A549 (cell line): ENCODE results near the gene ZNF91. TPM values are rescaled to one million over a fixed set of nuclear protein-coding genes. Genes with fewer than 3 reads are reported as not detected.
"Not testable (repeated sequence)": the region's sequence is repeated elsewhere in the genome, so short reads cannot be mapped to it uniquely, and the experiment has no call there.

ENCODE experiments used
- ATAC-seq, 2 experiments: fragments of 200-7000 bp in 1 of 2; fragments of >200 bp in 1 of 2; cut with Nextera tagmentation in 1 of 2; cut with Tn5 transposase in 1 of 2; 3 replicates each; pipeline versions ENCODE4 v1.8.0 to v1.9.1; 2018 to 2020; ENCODE audit warnings: mild to moderate bottlenecking in 1 of 2, moderate library complexity in 1 of 2
- CTCF ChIA-PET: fragments of 300-600 bp; sonication (Branson Sonifier 250); formaldehyde crosslinking; extraction: SDS; loops from one replicate; lab custom pipeline; 2021; ENCODE audit warnings: antibody characterized with exemption, inconsistent platforms; lab: Yijun Ruan, JAX
- POLR2A ChIA-PET: fragments of 350-600 bp; formaldehyde crosslinking; extraction: SDS; loops from one replicate; lab custom pipeline; 2021; ENCODE audit warnings: antibody characterized with exemption, inconsistent platforms; lab: Yijun Ruan, JAX
- DNase-seq, 2 experiments: peaks; one replicate each; pipeline versions ENCODE4 v3.0.0 to v3.0.0-alpha.2; 2011 to 2016; ENCODE audit warnings: low read depth in 1 of 2, low spot score in 1 of 2
- FAIRE-seq: peaks from 2 replicates; lab custom pipeline; 2011; peaks lifted over from hg19 to GRCh38; lab: Jason Lieb, UNC
- H3K27ac ChIP-seq, 2 experiments: fragments of >200 bp; sonication (Bioruptor Twin); formaldehyde crosslinking; 3 replicates each; pipeline ENCODE4 v1.5.1; 2016 to 2017
- H3K4me1 ChIP-seq: fragments of >200 bp; sonication (Bioruptor Twin); formaldehyde crosslinking; 3 replicates; pipeline ENCODE4 v1.6.1; 2016
- H3K4me2 ChIP-seq: fragments of >200 bp; sonication (Bioruptor Twin); formaldehyde crosslinking; 3 replicates; pipeline ENCODE4 v1.6.1; 2016
- H3K4me3 ChIP-seq: fragments of >200 bp; sonication (Bioruptor Twin); formaldehyde crosslinking; 3 replicates; pipeline ENCODE4 v1.5.1; 2016
- H3K9me3 ChIP-seq: fragments of >200 bp; sonication (Bioruptor Twin); formaldehyde crosslinking; 3 replicates; pipeline ENCODE4 v1.6.1; 2016
- BHLHE40 ChIP-seq: IDR thresholded peaks from 2 replicates; pipeline ENCODE4 v1.6.1; 2012; ENCODE audit warnings: low read depth, low read length, inconsistent platforms
- CBX8 ChIP-seq: fragments of 200-600 bp; sonication (generic); IDR thresholded peaks from 2 replicates; pipeline ENCODE4 v1.6.1; 2016
- HDAC2 ChIP-seq: fragments of 200-600 bp; sonication (generic); IDR thresholded peaks from 2 replicates; pipeline ENCODE4 v1.6.1; 2016
- JUN ChIP-seq, 2 experiments: fragments of >200 bp; sonication (Bioruptor Twin); formaldehyde crosslinking; IDR thresholded peaks; 2 replicates in 1 of 2; 3 replicates in 1 of 2; pipeline ENCODE4 v1.6.1; 2016 to 2017
- JUNB ChIP-seq: fragments of >200 bp; sonication (Bioruptor Twin); formaldehyde crosslinking; IDR thresholded peaks from 2 replicates; pipeline ENCODE4 v1.6.1; 2016
- MYC ChIP-seq: IDR thresholded peaks from 2 replicates; pipeline ENCODE4 v1.6.1; 2012; ENCODE audit warnings: mild to moderate bottlenecking, inconsistent platforms, low read length, improper control_type of control experiment, borderline replicate concordance
- NFE2L2 ChIP-seq: fragments of 150-350 bp; conservative IDR thresholded peaks from 2 replicates; pipeline ENCODE4 v1.6.1; 2014; ENCODE audit warnings: low read length
- POLR2A ChIP-seq: IDR thresholded peaks from 2 replicates; pipeline ENCODE4 v1.6.1; 2012; ENCODE audit warnings: mild to moderate bottlenecking, low read length
- RARB ChIP-seq: fragments of 250-450 bp; sonication (Bioruptor Pico); IDR thresholded peaks from 2 replicates; pipeline ENCODE4 v1.8.0; 2021; ENCODE audit warnings: mild to moderate bottlenecking, moderate library complexity
- RCOR1 ChIP-seq: fragments of 150-350 bp; IDR thresholded peaks from 2 replicates; pipeline ENCODE4 v1.6.1; 2014; ENCODE audit warnings: antibody characterized with exemption, low read length, low read depth
- RFX5 ChIP-seq: fragments of 450-650 bp; IDR thresholded peaks from 2 replicates; pipeline ENCODE4 v1.7.1; 2014; ENCODE audit warnings: antibody characterized with exemption, mild to moderate bottlenecking, moderate library complexity
- RNF2 ChIP-seq: fragments of 200-600 bp; sonication (generic); IDR thresholded peaks from 2 replicates; pipeline ENCODE4 v1.6.1; 2016; ENCODE audit warnings: low read depth, mild to moderate bottlenecking, antibody characterized with exemption, moderate library complexity, borderline replicate concordance
- TP53 ChIP-seq: fragments of 250-450 bp; sonication (Bioruptor Pico); IDR thresholded peaks from 2 replicates; pipeline ENCODE4 v1.5.0; 2021; ENCODE audit warnings: mild to moderate bottlenecking, moderate library complexity
- ZFP36 ChIP-seq: fragments of 450-650 bp; IDR thresholded peaks from 2 replicates; pipeline ENCODE4 v1.6.1; 2014; ENCODE audit warnings: borderline replicate concordance; ENCODE audit not compliant: partially characterized antibody
- WGBS: methylation state at CpG from one replicate; pipeline ENCODE4 v1.1.6; 2017; ENCODE audit errors: missing lambda C conversion rate; 5-methylcytosine and 5-hydroxymethylcytosine counted together
- polyA plus RNA-seq, 4 experiments: library from polyadenylated mRNA; depleted of rRNA in 3 of 4; stranded (reverse); fragments of >200 nt; fragmentation: RNase III in 1 of 4; extraction: RNeasy Plus Mini Kit Qiagen cat#74134 plus additional on column Dnase treatment in 1 of 4; gene quantifications; 2 replicates in 3 of 4; 3 replicates in 1 of 4; pipeline ENCODE4 v1.2.3, GENCODE V29; 2011 to 2017
- TF ChIP-seq, protein P1 (sequence below): fragments of >200 bp; sonication (Bioruptor Twin); formaldehyde crosslinking; IDR thresholded peaks from 2 replicates; pipeline ENCODE4 v1.6.1; 2016
- TF ChIP-seq, protein P2 (sequence below): fragments of 450-650 bp; IDR thresholded peaks from 2 replicates; pipeline ENCODE4 v1.6.1; 2014; ENCODE audit warnings: antibody characterized with exemption
- TF ChIP-seq, protein P3 (sequence below): fragments of 150-350 bp; IDR thresholded peaks from 2 replicates; pipeline ENCODE4 v1.6.1; 2014; ENCODE audit warnings: low read depth, mild to moderate bottlenecking, low read length
- TF ChIP-seq, protein P4 (sequence below): fragments of >200 bp; sonication (Bioruptor Twin); formaldehyde crosslinking; IDR thresholded peaks from 3 replicates; pipeline ENCODE4 v1.5.1; 2016
- TF ChIP-seq, protein P5 (sequence below): IDR thresholded peaks from 2 replicates; pipeline ENCODE4 v1.6.1; 2012; ENCODE audit warnings: low read depth, borderline replicate concordance
- TF ChIP-seq, protein P6 (sequence below): fragments of 250-450 bp; sonication (Bioruptor Pico); IDR thresholded peaks from 2 replicates; pipeline ENCODE4 v1.5.0; 2020; ENCODE audit warnings: low read depth, mild to moderate bottlenecking, moderate library complexity

The ZNF91 gene
- polyA plus RNA-seq, 2 of the 4 experiments (the other 2 are of a cell fraction) = 0.17 to 0.76 TPM

DNA sequence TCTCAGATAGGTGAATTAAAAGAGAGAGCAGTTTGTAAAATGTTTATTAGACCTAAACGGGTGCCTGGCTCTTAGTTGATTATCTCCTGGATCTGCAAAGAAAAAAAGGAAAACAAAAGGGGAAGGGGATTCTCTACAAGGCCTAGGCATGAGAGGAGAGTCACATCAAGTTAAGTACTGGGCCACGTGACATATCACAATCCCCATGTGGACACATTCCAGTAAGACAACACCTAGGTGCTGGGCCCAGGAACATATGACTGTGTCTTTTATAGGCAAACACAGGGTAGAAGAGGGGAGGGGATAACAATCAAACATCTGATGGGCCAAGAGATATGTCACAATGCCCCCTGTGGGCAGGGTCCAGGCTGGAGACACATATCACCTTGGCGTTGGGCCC lies 4.2 kb upstream of the ZNF91 start:
- WGBS = 6% methylated on average over 3 of the region's 3 CpGs
- Histone ChIP-seq H3K9me3 (peaks cover 60% of the 10 kb centered on the region), H3K4me2 (no peak overlapping the region), H3K4me3 (no peak overlapping the region), H3K27ac (no peak overlapping the region), H3K4me1 (no peaks in the 10 kb centered on the region)
- CTCF ChIA-PET = no interaction called here
- POLR2A ChIA-PET = no interaction called here
- no peak for ATAC-seq
- FAIRE-seq = no peak
- no peak for DNase-seq
- TF ChIP-seq JUN (IDR thresholded peaks at IDR 0.05) = no peak
- no peak for TF ChIP-seq CBX8
- TF ChIP-seq, protein P1, sequence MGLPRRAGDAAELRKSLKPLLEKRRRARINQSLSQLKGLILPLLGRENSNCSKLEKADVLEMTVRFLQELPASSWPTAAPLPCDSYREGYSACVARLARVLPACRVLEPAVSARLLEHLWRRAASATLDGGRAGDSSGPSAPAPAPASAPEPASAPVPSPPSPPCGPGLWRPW = no peak
- TF ChIP-seq RNF2 = no peak
- TF ChIP-seq JUNB = no peak
- TF ChIP-seq TP53 (CRISPR knock-in tag) = no peak
- TF ChIP-seq RCOR1 = no peak
- TF ChIP-seq, protein P2, sequence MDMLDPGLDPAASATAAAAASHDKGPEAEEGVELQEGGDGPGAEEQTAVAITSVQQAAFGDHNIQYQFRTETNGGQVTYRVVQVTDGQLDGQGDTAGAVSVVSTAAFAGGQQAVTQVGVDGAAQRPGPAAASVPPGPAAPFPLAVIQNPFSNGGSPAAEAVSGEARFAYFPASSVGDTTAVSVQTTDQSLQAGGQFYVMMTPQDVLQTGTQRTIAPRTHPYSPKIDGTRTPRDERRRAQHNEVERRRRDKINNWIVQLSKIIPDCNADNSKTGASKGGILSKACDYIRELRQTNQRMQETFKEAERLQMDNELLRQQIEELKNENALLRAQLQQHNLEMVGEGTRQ = no peak

DNA sequence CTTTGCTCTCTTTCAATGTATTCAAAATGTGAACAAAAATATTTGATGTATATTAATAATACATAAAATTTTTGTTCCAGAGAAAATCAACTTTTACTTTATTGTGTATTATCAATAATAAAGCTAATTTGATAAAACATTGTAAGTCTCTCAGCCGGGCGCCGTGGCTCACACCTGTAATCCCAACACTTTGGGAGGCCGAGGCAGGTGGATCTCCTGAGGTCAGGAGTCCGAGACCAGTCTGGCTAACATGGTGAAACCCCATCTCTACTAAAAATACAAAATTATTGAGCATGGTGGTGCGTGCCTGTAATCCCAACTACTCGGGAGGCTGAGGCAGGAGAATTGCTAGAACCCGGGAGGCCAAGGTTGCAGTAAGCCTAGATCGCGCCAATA lies 449 bp upstream of the ZNF91 start:
- DNase-seq, H3K27ac ChIP-seq, FAIRE-seq, H3K4me1 ChIP-seq, H3K4me3 ChIP-seq, ATAC-seq, H3K4me2 ChIP-seq, CTCF ChIA-PET: not testable (repeated sequence)
- peaks cover 60% of the 10 kb centered on the region for H3K9me3 ChIP-seq
- 44% methylated on average over 10 of the region's 10 CpGs for WGBS
- POLR2A ChIA-PET = interaction anchor here (0.6 to 1.4 kb wide), 3 partner anchors 20 to 638 kb away, joined by 4 to 7 read pairs (median 4); no protein-coding TSS in a partner anchor

DNA sequence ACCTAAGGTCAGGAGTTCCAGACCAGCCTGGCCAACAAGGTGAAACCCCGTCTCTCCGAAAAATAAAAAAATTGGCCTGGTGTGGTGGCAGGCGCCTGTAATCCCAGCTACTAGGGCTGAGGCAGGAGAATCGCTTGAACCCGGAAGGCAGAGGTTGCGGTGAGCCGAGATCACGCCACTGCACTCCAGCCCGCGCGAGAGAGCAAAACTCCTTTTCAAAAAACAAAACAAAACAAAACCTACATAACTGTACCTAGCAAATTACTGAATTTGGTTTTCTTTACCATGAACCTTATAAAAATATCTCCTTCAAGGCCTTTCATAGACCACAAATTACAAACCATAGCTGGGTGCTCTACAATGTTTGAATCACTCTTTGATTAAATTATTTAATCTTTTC lies 760 bp downstream of the ZNF91 start:
- no peak for FAIRE-seq
- DNase-seq = no peak
- 68% methylated on average over 11 of the region's 11 CpGs for WGBS
- TF ChIP-seq, protein P3, sequence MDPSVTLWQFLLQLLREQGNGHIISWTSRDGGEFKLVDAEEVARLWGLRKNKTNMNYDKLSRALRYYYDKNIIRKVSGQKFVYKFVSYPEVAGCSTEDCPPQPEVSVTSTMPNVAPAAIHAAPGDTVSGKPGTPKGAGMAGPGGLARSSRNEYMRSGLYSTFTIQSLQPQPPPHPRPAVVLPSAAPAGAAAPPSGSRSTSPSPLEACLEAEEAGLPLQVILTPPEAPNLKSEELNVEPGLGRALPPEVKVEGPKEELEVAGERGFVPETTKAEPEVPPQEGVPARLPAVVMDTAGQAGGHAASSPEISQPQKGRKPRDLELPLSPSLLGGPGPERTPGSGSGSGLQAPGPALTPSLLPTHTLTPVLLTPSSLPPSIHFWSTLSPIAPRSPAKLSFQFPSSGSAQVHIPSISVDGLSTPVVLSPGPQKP = no peak
- no peak for TF ChIP-seq POLR2A
- no peak for TF ChIP-seq ZFP36
- TF ChIP-seq, protein P1 = no peak
- no peak for TF ChIP-seq MYC
- no peak for TF ChIP-seq RARB (CRISPR knock-in tag)
- TF ChIP-seq, protein P4, sequence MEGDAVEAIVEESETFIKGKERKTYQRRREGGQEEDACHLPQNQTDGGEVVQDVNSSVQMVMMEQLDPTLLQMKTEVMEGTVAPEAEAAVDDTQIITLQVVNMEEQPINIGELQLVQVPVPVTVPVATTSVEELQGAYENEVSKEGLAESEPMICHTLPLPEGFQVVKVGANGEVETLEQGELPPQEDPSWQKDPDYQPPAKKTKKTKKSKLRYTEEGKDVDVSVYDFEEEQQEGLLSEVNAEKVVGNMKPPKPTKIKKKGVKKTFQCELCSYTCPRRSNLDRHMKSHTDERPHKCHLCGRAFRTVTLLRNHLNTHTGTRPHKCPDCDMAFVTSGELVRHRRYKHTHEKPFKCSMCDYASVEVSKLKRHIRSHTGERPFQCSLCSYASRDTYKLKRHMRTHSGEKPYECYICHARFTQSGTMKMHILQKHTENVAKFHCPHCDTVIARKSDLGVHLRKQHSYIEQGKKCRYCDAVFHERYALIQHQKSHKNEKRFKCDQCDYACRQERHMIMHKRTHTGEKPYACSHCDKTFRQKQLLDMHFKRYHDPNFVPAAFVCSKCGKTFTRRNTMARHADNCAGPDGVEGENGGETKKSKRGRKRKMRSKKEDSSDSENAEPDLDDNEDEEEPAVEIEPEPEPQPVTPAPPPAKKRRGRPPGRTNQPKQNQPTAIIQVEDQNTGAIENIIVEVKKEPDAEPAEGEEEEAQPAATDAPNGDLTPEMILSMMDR = no peak
- TF ChIP-seq RFX5 = no peak
- no peak for TF ChIP-seq NFE2L2
- TF ChIP-seq, protein P5, sequence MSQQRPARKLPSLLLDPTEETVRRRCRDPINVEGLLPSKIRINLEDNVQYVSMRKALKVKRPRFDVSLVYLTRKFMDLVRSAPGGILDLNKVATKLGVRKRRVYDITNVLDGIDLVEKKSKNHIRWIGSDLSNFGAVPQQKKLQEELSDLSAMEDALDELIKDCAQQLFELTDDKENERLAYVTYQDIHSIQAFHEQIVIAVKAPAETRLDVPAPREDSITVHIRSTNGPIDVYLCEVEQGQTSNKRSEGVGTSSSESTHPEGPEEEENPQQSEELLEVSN = no peak
- TF ChIP-seq, protein P6, sequence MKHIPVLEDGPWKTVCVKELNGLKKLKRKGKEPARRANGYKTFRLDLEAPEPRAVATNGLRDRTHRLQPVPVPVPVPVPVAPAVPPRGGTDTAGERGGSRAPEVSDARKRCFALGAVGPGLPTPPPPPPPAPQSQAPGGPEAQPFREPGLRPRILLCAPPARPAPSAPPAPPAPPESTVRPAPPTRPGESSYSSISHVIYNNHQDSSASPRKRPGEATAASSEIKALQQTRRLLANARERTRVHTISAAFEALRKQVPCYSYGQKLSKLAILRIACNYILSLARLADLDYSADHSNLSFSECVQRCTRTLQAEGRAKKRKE (CRISPR knock-in tag) = no peak
- TF ChIP-seq HDAC2 = no peak
- TF ChIP-seq BHLHE40 = no peak
- TF ChIP-seq, protein P2 = no peak
- TF ChIP-seq, all 56 proteins: peak for 0
- H3K27ac ChIP-seq = no peak overlapping the region
- ATAC-seq = no peak
- POLR2A ChIA-PET = no interaction called here
- no peak overlapping the region for H3K4me3 ChIP-seq
- H3K4me1 ChIP-seq = no peaks in the 10 kb centered on the region
- CTCF ChIA-PET = no interaction called here
- H3K4me2 ChIP-seq = no peak overlapping the region
- H3K9me3 ChIP-seq = peaks cover 51% of the 10 kb centered on the region
